ENCODE data around the gene IL10RB. TPM values are rescaled to one million over a fixed set of nuclear protein-coding genes. Genes with fewer than 3 reads are reported as not detected.

IL10RB gene
- total RNA-seq, 2 donors from 2014 or later: 36.4 to 44.0 TPM

GRCh38 chr21:33339135-33339534 lies 73.0 kb downstream of the IL10RB start:
- Mint-ChIP-seq H3K9me3 (no peaks in the 10 kb centered on the region), H3K4me1 (ENCODE audit: low read depth) (peaks cover 11% of the 10 kb centered on the region), H3K27ac (no peak overlapping the region), H3K36me3 (ENCODE audit: insufficient read depth in 2 of 2) (peaks cover 4 to 10% of the 10 kb centered on the region in 2 donors), H3K27me3 (ENCODE audit: low read depth) (no peaks in the 10 kb centered on the region), H3K4me3 (no peak overlapping the region)
- DNase-seq (no peak), ATAC-seq (replicated peaks in 1 of 2) (no peak)

- Mint-ChIP-seq H3K9me3 (no peaks in the 10 kb centered on the region), H3K27ac (no peak overlapping the region)
Measured at GRCh38 chr21:33339918-33340317, 73.8 kb downstream of the IL10RB start.

GRCh38 chr21:33345751-33346238 lies 79.6 kb downstream of the IL10RB start:
- ATAC-seq (replicated peaks in 1 of 2) (no peak), DNase-seq (no peak)
- Mint-ChIP-seq H3K4me1 (ENCODE audit: low read depth) (peaks cover 5% of the 10 kb centered on the region), H3K27me3 (ENCODE audit: low read depth) (no peaks in the 10 kb centered on the region), H3K4me3 (no peak overlapping the region), H3K9me3 (no peaks in the 10 kb centered on the region), H3K27ac (peak overlapping the region; percentile 21), H3K36me3 (ENCODE audit: insufficient read depth in 2 of 2) (peaks cover 4 to 16% of the 10 kb centered on the region in 2 donors)

More at GRCh38 chr21:33339918-33340317, 73.8 kb downstream of the IL10RB start:
- no peak for ATAC-seq (replicated peaks in 1 of 2)
- Mint-ChIP-seq H3K4me1 (ENCODE audit: low read depth) (peaks cover 7% of the 10 kb centered on the region), H3K27me3 (ENCODE audit: low read depth) (no peaks in the 10 kb centered on the region), H3K36me3 (ENCODE audit: insufficient read depth in 2 of 2) (peaks cover 4 to 10% of the 10 kb centered on the region in 2 donors), H3K4me3 (no peak overlapping the region)
- no peak for DNase-seq

Other genes with a start within 250 kb of the IL10RB start
- gene OLIG2, start 240.4 kb upstream of the IL10RB start, total RNA-seq: not detected
- not detected for gene OLIG1, start 196.2 kb upstream of the IL10RB start, total RNA-seq
- 10 to 100 TPM; 30.5 to 30.7 TPM for gene IFNAR2, start 36.4 kb upstream of the IL10RB start, total RNA-seq
- gene IFNAR1, start 58.6 kb downstream of the IL10RB start, total RNA-seq: 10 to 100 TPM; 28.2 to 29.1 TPM
- 10 to 100 TPM; 25.2 to 34.6 TPM for gene IFNGR2, start 137.0 kb downstream of the IL10RB start, total RNA-seq
- gene TMEM50B, start 213.6 kb downstream of the IL10RB start, total RNA-seq: 10 to 100 TPM; 18.1 to 27.2 TPM
- under 1 TPM; 0.55 to 1.00 TPM for gene DNAJC28, start 225.3 kb downstream of the IL10RB start, total RNA-seq

All from activated T-cell treated with anti-CD3 and anti-CD28 coated beads, Interleukin-2, amount 50 U/mL, for 72 hours (primary cell).